Tongue (tissue), 2 donors: Measurements from ENCODE around the gene HS2ST1. TPM values are rescaled to one million over a fixed set of nuclear protein-coding genes. Genes with fewer than 3 reads are reported as not detected.
"Not testable (repeated sequence)": the region's sequence is repeated elsewhere in the genome, so short reads cannot be mapped to it uniquely, and the experiment has no call there.

Source experiments
- DNase-seq: peaks from one replicate; pipeline ENCODE4 v3.0.0-alpha.2; 2015
- total RNA-seq: library from RNA; depleted of rRNA; stranded (reverse); fragments of >200 nt; gene quantifications from one replicate; pipeline ENCODE4 v1.2.3, GENCODE V29; 2014

Gene HS2ST1
- total RNA-seq, 1 donor from 2014 or later = 24.0 TPM

GRCh38 chr1:86925742-86926141 is 11.3 kb downstream of the HS2ST1 start:
- DNase-seq = no peak

- DNase-seq = no peak
Measured at GRCh38 chr1:86926883-86927282, 12.4 kb downstream of the HS2ST1 start.

DNA sequence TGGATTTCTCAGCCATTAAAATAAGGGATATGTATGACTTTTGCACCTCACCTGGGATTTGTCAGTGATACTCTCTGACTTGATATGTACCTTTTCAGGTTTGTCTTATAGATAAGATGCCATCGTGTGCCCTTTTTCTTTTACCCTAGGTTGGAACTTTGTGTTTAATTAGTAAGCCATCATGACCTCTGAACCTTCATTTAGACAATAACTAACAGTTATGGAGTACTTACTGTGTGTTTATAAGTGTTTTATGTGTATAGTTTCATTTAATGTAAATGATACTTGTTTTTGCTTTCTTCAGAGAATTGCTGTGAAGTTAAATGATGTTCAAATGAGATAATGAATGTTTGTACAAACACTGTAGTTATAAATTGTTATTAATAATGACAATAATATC is 14.4 kb downstream of the HS2ST1 start:
- DNase-seq = no peak

GRCh38 chr1:86933051-86933450 is 18.6 kb downstream of the HS2ST1 start:
- no peak for DNase-seq

DNA sequence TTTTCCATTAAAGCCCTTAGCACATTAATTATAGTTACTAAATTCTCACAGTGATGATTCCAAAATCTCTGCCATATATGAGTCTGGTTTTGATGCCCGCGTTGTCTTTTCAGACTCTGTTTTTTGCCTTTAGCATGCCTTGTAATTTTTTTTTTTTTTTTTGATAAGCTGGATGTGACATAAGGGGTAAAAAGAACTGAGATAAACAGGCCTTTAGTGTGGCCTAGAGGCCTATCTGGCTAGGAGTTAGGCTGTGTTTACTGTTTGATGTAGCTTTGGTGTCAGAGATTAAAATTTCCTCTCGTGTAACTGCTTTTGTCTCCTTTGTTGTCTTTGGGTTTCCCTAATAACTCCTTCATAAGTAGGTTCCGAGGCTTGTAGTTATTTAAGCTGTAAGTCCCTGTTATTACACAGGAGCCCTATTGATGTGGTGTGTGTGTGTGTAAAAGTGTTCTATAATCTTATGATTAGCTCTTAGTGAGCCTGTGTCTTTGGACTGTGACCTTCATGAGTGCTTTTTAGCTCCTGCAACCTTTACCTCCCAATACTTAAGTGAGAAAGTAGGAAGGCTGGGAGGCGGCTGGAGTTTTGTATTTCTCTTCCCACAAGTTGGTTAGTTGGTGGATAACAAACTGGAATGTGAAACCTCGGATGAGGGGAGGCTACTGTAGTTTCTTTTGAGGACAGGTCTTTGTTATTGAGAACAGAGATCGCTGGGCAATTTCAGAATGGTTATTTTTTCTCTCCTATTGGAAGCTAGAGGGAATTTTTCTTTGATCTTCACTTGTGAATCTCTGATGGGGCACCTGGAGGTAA is 19.3 kb downstream of the HS2ST1 start:
- DNase-seq = no peak

- no peak for DNase-seq
Measured at GRCh38 chr1:86938450-86938849, 24.0 kb downstream of the HS2ST1 start.

DNA sequence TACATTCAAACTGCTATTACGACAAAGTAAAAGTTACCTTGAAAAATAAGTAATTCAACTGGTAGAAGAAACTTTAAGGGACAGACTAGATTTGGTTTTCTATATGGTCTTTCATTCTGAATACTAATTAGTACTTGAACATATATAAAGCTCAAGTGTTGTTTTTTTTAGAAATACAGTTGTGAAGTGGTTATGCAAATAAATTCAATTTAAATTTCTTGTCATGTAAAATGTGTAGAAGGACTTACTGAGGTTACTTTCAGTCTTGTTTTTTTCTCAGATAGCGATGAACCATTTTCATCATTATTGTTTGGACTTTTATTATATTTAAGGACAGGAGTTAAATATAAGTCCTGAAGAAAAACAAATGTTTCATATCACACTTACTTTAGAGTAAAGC is 24.4 kb downstream of the HS2ST1 start:
- DNase-seq = no peak

GRCh38 chr1:86939406-86939805 is 25.0 kb downstream of the HS2ST1 start:
- DNase-seq = no peak

GRCh38 chr1:86940599-86940998 is 26.2 kb downstream of the HS2ST1 start:
- no peak for DNase-seq

DNA sequence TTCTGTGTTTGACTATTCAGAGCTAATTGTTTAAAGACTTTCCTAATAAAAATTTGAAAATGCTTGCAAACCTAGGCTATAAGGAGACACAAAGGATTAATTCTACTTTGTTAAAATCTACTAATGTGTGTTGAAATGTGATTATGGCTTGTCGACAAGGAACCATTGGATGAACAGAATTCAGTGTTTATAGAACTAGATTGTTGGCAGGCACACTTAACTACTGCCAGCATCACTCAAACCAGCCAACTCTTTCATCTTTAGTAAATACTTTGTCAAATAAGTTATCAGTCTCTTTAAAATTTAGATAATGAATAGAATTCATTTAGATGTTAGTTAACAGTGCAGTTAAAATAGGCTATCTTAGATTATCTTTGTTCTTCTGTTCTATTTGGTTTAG is 27.6 kb downstream of the HS2ST1 start:
- DNase-seq = no peak

DNA sequence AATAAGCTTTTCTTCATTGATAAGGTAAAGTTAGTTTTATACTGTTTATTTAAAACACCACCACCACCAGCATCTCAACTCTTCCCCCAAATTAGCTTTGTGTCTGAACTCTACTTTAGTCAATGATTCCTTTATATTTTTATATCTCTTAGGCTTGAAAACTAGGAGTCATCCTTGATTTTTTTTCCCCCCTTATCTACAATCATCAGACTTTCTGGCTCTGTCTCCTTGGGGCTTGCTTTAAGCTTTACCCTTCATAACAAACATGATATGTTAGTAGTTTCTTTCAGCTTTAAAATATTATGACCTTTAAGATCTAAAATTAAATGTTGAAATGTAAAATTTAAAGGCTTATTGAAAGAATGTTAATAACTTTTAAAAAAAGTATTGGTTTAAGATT is 28.3 kb downstream of the HS2ST1 start:
- DNase-seq = no peak

DNA sequence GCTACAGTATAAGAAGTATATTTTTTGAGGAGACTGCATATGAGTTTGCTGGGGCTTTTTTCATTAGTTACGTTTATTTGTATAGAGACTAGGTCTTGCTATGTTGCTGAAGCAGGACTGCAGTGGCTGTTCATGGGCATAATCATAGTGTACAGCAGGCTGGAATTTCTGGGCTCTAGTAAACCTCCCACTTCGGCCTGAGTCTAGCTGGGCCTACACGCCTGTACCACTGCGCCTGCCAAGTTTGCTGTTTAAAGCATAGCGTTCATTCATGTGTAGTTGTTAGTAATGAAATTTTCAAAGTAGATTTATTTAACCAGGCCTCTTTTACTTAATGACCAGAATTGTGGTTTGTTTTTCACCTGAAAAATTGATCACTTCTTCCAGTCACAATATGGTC is 33.8 kb downstream of the HS2ST1 start:
- no peak for DNase-seq

- DNase-seq = no peak
Measured at GRCh38 chr1:86950712-86951419, 36.4 kb downstream of the HS2ST1 start.

- DNase-seq = no peak
Measured at GRCh38 chr1:86951430-86951829, 37.0 kb downstream of the HS2ST1 start.

DNA sequence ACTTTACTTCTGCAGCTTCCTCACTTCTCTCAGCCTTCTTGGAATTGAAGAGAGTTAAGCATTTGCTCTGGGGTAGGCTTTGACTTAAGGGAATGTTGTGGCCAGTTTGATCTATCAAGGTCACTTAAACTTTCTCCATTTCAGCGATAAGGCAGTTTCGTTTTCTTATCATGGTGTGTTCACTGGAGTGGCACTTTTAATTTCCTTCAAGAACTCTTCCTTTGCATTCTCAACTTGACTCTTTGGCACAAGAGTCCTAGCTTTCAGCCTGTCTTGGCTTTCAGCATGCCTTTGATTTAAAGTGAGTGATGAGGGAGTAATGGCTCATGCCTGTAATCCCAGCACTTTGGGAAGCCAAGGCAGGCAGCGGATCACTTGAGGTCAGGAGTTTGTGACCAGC is 38.7 kb downstream of the HS2ST1 start:
- DNase-seq = no peak

DNA sequence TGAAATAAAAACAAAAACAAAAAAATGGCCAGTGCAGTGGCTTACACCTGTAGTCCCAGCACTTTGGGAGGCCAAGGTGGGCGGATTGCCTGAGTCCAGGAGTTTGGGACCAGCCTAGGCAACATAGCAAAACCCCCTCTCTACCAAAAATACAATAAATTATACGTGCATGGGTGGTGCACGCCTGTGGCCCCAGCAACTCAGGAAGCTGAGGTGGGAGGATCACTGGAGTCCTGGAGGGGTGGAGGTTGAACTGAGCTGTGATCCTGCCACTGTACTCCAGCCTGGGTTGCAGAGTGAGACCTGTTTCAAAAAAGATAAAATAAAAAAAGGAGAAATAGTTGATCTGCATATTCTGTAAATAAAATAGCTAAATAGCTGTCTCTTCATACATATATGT is 41.2 kb downstream of the HS2ST1 start:
- DNase-seq = no peak

- DNase-seq = peak; percentile 24
Measured at GRCh38 chr1:86956221-86956620, 41.8 kb downstream of the HS2ST1 start.

DNA sequence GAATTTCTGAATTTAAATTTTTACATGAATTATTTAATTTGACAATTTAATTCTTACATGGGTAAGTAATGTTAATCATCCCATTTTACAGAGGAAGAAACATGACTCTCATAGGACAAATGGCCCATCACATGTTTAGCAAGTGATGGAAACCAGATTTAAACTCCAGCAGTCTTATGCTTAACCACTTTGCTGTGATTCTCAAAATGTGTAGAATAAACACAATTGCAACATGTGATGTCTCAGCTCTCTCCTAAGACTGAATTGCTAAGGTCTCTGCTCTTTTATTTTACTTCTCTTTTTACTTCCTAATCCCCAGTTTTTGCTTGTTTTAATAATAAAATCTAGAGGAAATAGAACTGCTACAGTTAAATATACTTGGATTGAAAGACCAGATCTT is 42.8 kb downstream of the HS2ST1 start:
- DNase-seq = no peak

- DNase-seq = no peak
Measured at GRCh38 chr1:86960548-86960947, 46.1 kb downstream of the HS2ST1 start.

DNA sequence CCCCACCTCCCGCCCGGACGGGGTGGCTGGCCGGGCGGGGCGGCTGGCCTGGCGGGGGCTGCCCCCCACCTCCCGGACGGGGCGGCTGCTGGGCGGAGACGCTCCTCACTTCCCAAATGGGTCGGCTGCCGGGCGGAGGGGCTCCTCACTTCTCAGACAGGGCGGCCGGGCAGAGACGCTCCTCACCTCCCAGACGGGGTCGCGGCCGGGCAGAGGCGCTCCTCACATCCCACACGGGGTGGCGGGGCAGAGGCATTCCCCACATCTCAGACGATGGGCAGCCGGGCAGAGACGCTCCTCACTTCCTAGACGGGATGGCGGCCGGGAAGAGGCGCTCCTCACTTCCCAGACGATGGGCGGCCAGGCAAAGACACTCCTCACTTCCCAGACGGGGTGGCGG is 49.4 kb downstream of the HS2ST1 start:
- DNase-seq = not testable (repeated sequence)

DNA sequence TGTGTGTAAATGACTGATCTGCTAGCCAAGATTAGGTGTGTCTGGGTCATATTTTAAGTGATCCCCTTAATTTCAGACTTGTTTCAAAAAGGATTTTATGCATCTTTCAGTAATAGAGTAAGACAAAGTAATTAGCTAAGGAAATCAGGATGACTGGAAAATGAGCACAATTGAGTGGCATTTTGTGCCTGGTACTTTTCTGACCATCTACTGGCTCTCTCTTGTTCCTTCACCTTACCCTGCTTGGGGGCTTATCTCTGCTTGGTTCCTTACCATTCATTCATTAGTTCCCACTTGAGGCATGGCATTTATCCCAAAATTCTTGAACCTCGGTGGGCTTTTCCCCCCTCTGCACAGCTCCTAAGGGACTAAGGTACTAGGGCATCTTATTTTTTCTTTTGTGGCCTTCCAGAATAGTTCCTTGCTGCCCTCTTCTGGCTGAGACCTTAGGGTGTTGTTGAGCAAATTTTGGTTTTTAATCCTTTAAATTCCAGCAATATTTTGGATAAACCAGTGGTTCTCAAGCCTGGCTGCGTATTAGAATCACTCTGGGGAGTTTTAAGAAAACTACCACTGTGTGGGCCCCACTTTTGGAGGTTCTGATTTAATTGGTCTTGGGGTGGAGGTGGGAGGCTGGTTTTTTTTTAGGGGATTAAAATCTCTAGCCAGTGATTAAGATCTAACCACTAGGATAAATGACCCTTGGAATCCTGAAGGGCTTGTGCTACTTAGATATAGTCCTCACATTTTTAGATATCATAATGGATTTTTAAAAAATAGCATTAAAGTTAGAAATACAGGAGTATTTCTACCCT is 50.8 kb downstream of the HS2ST1 start:
- DNase-seq = peak; percentile 26

- DNase-seq = no peak
Measured at GRCh38 chr1:86965827-86966182, 51.4 kb downstream of the HS2ST1 start.

DNA sequence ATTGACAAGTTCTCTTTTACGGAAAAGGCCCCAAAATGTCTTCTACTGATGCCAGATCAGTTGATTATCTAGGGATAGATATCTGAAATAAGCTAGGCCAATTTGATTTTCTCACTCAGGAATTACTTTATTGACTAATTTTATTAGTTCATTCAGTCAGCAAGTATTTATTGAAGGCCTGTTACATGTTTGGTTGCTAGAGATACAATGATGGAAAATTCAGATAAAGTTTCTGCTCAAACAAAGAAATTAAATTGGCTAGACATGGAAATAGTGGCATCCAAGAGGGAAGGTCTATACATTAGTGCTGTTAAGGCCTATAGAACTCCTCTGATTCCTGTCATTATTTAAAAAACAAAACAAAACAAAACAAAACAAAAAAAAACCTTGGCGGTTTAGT is 56.5 kb downstream of the HS2ST1 start:
- no peak for DNase-seq
